SK-N-SH (cell line): ENCODE data around the gene TMPRSS13. TPM values are rescaled to one million over a fixed set of nuclear protein-coding genes. Genes with fewer than 3 reads are reported as not detected.

ENCODE experiments used
- CTCF ChIA-PET: fragments of 300-600, 350-600 bp; formaldehyde crosslinking; extraction: SDS; loops from one replicate; lab custom pipeline; 2021; lab: Yijun Ruan, JAX
- POLR2A ChIA-PET: fragments of 350-600 bp; sonication (Branson Sonifier 250); formaldehyde crosslinking; extraction: SDS; loops from one replicate; lab custom pipeline; 2020; ENCODE audit warnings: antibody characterized with exemption, inconsistent platforms; lab: Yijun Ruan, JAX
- DNase-seq: peaks from one replicate; pipeline ENCODE4 v3.0.0; 2012
- H2AFZ ChIP-seq: fragments of 200-600 bp; sonication (generic); 2 replicates; pipeline ENCODE4 v1.8.1; 2016; ENCODE audit warnings: antibody characterized with exemption, mild to moderate bottlenecking, low read depth
- H3F3A ChIP-seq: fragments of 200-600 bp; sonication (generic); replicated peaks from 2 replicates; pipeline ENCODE3; 2016; ENCODE audit warnings: antibody characterized with exemption, mild to moderate bottlenecking; ENCODE audit not compliant: insufficient read depth
- H3K27ac ChIP-seq, 2 experiments: fragments of 200-500 bp in 1 of 2; fragments of 200-600 bp in 1 of 2; sonication (Bioruptor generic) in 1 of 2; sonication (generic), shearing (Covaris generic) in 1 of 2; 2 replicates each; pipeline versions ENCODE4 v1.5.1 to v1.6.1; 2014 to 2016; ENCODE audit warnings: low read depth in 2 of 2, inconsistent platforms in 1 of 2, low read length in 1 of 2, mild to moderate bottlenecking in 1 of 2, mixed read lengths in 1 of 2
- H3K27me3 ChIP-seq: fragments of 200-600 bp; sonication (generic), shearing (Covaris generic); 2 replicates; pipeline ENCODE4 v1.6.1; 2016; ENCODE audit warnings: mixed run types; ENCODE audit not compliant: insufficient read depth
- H3K36me3 ChIP-seq, 2 experiments: fragments of 200-500 bp in 1 of 2; fragments of 200-600 bp in 1 of 2; sonication (Bioruptor generic) in 1 of 2; sonication (generic) in 1 of 2; replicated peaks in 1 of 2; 2 replicates each; pipeline versions ENCODE3 to v1.5.1; 2014 to 2016; ENCODE audit warnings: low read length in 1 of 2, mild to moderate bottlenecking in 1 of 2; ENCODE audit not compliant: insufficient read depth in 2 of 2, control insufficient read depth in 1 of 2
- H3K4me1 ChIP-seq, 2 experiments: fragments of 200-500 bp in 1 of 2; fragments of 200-600 bp in 1 of 2; sonication (Bioruptor generic) in 1 of 2; sonication (generic), shearing (Covaris generic) in 1 of 2; 2 replicates each; pipeline versions ENCODE4 v1.5.1 to v1.6.1; 2014 to 2016; ENCODE audit warnings: low read depth in 1 of 2, low read length in 1 of 2, mixed run types in 1 of 2; ENCODE audit not compliant: insufficient read depth in 2 of 2, control insufficient read depth in 1 of 2
- H3K4me2 ChIP-seq: fragments of 200-600 bp; sonication (generic), shearing (Covaris generic); 2 replicates; pipeline ENCODE4 v1.6.1; 2017; ENCODE audit warnings: mixed run types
- H3K4me3 ChIP-seq, 2 experiments: fragments of 200-500 bp in 1 of 2; fragments of 200-600 bp in 1 of 2; sonication (Bioruptor generic) in 1 of 2; sonication (generic), shearing (Covaris generic) in 1 of 2; 2 replicates each; pipeline versions ENCODE4 v1.5.1 to v1.8.1; 2014 to 2016; ENCODE audit warnings: low read depth in 2 of 2, inconsistent platforms in 1 of 2, low read length in 1 of 2, mild to moderate bottlenecking in 1 of 2, mixed read lengths in 1 of 2, moderate library complexity in 1 of 2
- H3K79me2 ChIP-seq: fragments of 200-600 bp; sonication (generic); 2 replicates; pipeline ENCODE4 v1.8.1; 2017; ENCODE audit warnings: mild to moderate bottlenecking; ENCODE audit not compliant: insufficient read depth
- H3K9ac ChIP-seq: fragments of 200-600 bp; sonication (generic); 2 replicates; pipeline ENCODE4 v1.6.1; 2017; ENCODE audit warnings: mixed run types
- H3K9me2 ChIP-seq: fragments of 200-600 bp; sonication (generic); 2 replicates; pipeline ENCODE4 v1.6.1; 2017; ENCODE audit warnings: mixed run types
- H3K9me3 ChIP-seq: fragments of 200-600 bp; sonication (generic); 2 replicates; pipeline ENCODE4 v1.6.1; 2017; ENCODE audit warnings: mixed run types, mild to moderate bottlenecking, moderate library complexity
- H4K20me1 ChIP-seq: fragments of 200-600 bp; sonication (generic); 2 replicates; pipeline ENCODE4 v1.6.1; 2017; ENCODE audit warnings: mild to moderate bottlenecking, mixed run types; ENCODE audit not compliant: insufficient read depth
- EP300 ChIP-seq, 2 experiments: IDR thresholded peaks; 2 replicates each; pipeline versions ENCODE4 v1.4.0 to v1.6.1; 2012; ENCODE audit warnings: borderline replicate concordance in 1 of 2, low read depth in 1 of 2, low read length in 1 of 2
- EZH2phosphoT487 ChIP-seq: fragments of 200-600 bp; sonication (generic); IDR thresholded peaks from 2 replicates; pipeline ENCODE4 v1.6.1; 2017; ENCODE audit warnings: low read depth, mixed run types, mild to moderate bottlenecking, antibody characterized with exemption, moderate library complexity, borderline replicate concordance
- GATA2 ChIP-seq: sonication (generic); formaldehyde crosslinking; IDR thresholded peaks from 2 replicates; pipeline ENCODE4 v1.5.0; 2020; ENCODE audit warnings: mild to moderate bottlenecking, missing genetic modification reagents
- JUND ChIP-seq: IDR thresholded peaks from 2 replicates; pipeline ENCODE4 v1.4.0; 2012
- MAX ChIP-seq: IDR thresholded peaks from 2 replicates; pipeline ENCODE4 v1.4.0; 2012; ENCODE audit warnings: low read depth
- MEF2A ChIP-seq: IDR thresholded peaks from 2 replicates; pipeline ENCODE4 v1.4.0; 2012; ENCODE audit warnings: low read depth, borderline replicate concordance
- MXI1 ChIP-seq: IDR thresholded peaks from 2 replicates; pipeline ENCODE4 v1.6.1; 2012; ENCODE audit warnings: mild to moderate bottlenecking, low read depth, low read length, improper control_type of control experiment
- NFIC ChIP-seq: IDR thresholded peaks from 2 replicates; pipeline ENCODE4 v1.4.0; 2012; ENCODE audit warnings: borderline replicate concordance
- NRF1 ChIP-seq: IDR thresholded peaks from 2 replicates; pipeline ENCODE4 v1.6.1; 2012; ENCODE audit warnings: low read depth, mild to moderate bottlenecking, low read length
- RXRA ChIP-seq: IDR thresholded peaks from 2 replicates; pipeline ENCODE4 v1.4.0; 2012; ENCODE audit warnings: low read depth, mild to moderate bottlenecking, borderline replicate concordance
- YY1 ChIP-seq: IDR thresholded peaks from 2 replicates; pipeline ENCODE4 v1.4.0; 2012; ENCODE audit warnings: low read depth, mild to moderate bottlenecking
- WGBS: methylation state at CpG from one replicate; pipeline ENCODE4 v1.1.6; 2017; ENCODE audit warnings: low lambda C conversion rate; 5-methylcytosine and 5-hydroxymethylcytosine counted together
- polyA plus RNA-seq, 3 experiments: library from polyadenylated mRNA; depleted of rRNA; stranded (reverse); fragments of >200 nt; gene quantifications; 2 replicates each; pipeline ENCODE4 v1.2.3, GENCODE V29; 2012
- TF ChIP-seq, protein P1 (sequence below): fragments of 150-350 bp; IDR thresholded peaks from 2 replicates; pipeline ENCODE4 v1.6.1; 2016; ENCODE audit warnings: mild to moderate bottlenecking, low read depth, low read length

The TMPRSS13 gene
- polyA plus RNA-seq, 1 of the 3 experiments (the other 2 are of a cell fraction): not detected

- TF ChIP-seq, protein P1, sequence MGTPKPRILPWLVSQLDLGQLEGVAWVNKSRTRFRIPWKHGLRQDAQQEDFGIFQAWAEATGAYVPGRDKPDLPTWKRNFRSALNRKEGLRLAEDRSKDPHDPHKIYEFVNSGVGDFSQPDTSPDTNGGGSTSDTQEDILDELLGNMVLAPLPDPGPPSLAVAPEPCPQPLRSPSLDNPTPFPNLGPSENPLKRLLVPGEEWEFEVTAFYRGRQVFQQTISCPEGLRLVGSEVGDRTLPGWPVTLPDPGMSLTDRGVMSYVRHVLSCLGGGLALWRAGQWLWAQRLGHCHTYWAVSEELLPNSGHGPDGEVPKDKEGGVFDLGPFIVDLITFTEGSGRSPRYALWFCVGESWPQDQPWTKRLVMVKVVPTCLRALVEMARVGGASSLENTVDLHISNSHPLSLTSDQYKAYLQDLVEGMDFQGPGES: no peak
- TF ChIP-seq EP300 (IDR thresholded peaks at IDR 0.05; ENCODE audit: borderline replicate concordance in 1 of 2, low read depth in 1 of 2, low read length in 1 of 2): no peak
- no peak for TF ChIP-seq NRF1
- no peak for TF ChIP-seq GATA2 (CRISPR knock-in tag)
- TF ChIP-seq MEF2A: no peak
- TF ChIP-seq JUND: no peak
- TF ChIP-seq MXI1: no peak
These were observed 7.3 kb downstream of the TMPRSS13 start (continued) for GRCh38 chr11:117921893-117922292.

- H3F3A ChIP-seq: no peaks in the 10 kb centered on the region
- H3K9me3 ChIP-seq: no peaks in the 10 kb centered on the region
- ChIA-PET POLR2A (no interaction called here), CTCF (interaction anchor here (0.7 to 2.9 kb wide), 4 partner anchors 25 to 132 kb away, joined by 3 to 14 read pairs (median 7); no protein-coding TSS in a partner anchor)
- DNase-seq: no peak
- H3K9me2 ChIP-seq: no peaks in the 10 kb centered on the region
- H4K20me1 ChIP-seq: no peaks in the 10 kb centered on the region
- no peak overlapping the region for H2AFZ ChIP-seq
- no peak overlapping the region for H3K27ac ChIP-seq
- 60% methylated on average over 2 of the region's 2 CpGs for WGBS
- no peaks in the 10 kb centered on the region for H3K36me3 ChIP-seq
- H3K4me2 ChIP-seq: no peak overlapping the region
- H3K4me3 ChIP-seq: no peak overlapping the region
- no peaks in the 10 kb centered on the region for H3K27me3 ChIP-seq
- no peaks in the 10 kb centered on the region for H3K79me2 ChIP-seq
- no peak for TF ChIP-seq EZH2phosphoT487
- TF ChIP-seq NFIC: no peak
- TF ChIP-seq YY1: no peak
- TF ChIP-seq MXI1: no peak
- no peak for TF ChIP-seq JUND
- no peak for TF ChIP-seq RXRA
- H3K9ac ChIP-seq: no peak overlapping the region
- H3K4me1 ChIP-seq: no peaks in the 10 kb centered on the region
These were observed 7.7 kb downstream of the TMPRSS13 start for GRCh38 chr11:117921456-117921855.

DNA sequence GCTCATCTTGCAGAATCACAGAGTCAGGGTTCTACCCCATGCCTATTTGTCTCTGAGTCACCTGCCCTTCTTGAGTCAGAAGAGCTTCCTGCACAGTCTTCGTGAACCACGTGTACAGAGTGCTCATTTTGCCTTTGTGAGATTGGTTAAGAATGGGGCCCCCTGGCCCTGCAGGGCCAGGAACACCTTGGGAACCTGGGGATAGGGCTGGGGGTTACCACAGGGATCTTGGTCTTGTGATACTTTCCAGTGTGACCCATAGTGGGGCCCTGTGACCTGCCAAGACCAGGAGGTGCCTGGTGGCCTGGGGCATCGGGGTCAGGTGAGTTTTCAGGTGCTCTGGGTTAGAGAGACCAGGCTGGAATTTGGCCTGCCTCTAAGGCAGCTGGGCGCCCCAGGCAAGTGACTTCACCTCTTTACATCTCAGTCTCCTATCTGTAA, 9.4 kb downstream of the TMPRSS13 start:
- Histone ChIP-seq H3K79me2 (no peaks in the 10 kb centered on the region), H3K9ac (no peak overlapping the region), H3F3A (no peaks in the 10 kb centered on the region), H4K20me1 (no peaks in the 10 kb centered on the region), H3K4me3 (no peak overlapping the region), H3K4me1 (no peaks in the 10 kb centered on the region), H3K27ac (no peak overlapping the region), H3K4me2 (no peak overlapping the region), H3K27me3 (no peaks in the 10 kb centered on the region; the same call in 1 of the 2 replicates), H3K9me3 (no peaks in the 10 kb centered on the region), H3K9me2 (no peaks in the 10 kb centered on the region), H2AFZ (no peak overlapping the region), H3K36me3 (no peaks in the 10 kb centered on the region)
- WGBS: 57% methylated on average over 3 of the region's 4 CpGs
- ChIA-PET POLR2A (no interaction called here), CTCF (interaction anchor here (0.8 to 2.5 kb wide), 6 partner anchors 12 to 134 kb away, joined by 3 to 10 read pairs (median 4); no protein-coding TSS in a partner anchor)
- DNase-seq: no peak
- TF ChIP-seq MAX: no peak
